GM08714 (cell line): ENCODE data around the gene OSBPL8.

Experiments used
- H3K4me3 ChIP-seq: fragments of 200-500 bp; sonication (Bioruptor generic); 2 replicates; pipeline ENCODE4 v1.5.1; 2014; ENCODE audit warnings: mild to moderate bottlenecking, low read length, inconsistent platforms
- ZNF274 ChIP-seq: IDR thresholded peaks from 2 replicates; pipeline ENCODE4 v1.6.1; 2012; ENCODE audit warnings: mild to moderate bottlenecking, low read depth, low read length

The OSBPL8 gene

DNA sequence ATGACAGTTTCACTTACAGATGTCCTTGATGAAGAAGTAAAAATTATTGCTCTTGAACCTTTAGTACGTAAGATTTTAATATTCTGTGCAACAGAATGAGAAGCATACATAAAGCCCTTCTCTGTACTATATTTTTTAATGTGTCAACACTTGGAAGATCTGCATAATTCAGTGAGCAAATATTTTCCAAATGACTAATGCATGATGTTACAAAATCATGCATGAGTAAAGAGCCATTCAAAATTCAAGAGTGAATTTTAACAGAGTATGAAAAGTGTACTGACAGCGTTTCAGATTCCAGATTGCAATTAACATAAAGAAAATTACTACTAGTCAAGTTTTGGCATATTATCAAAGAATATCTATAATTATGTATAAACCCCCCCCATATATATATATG, 110.0 kb downstream of the OSBPL8 start:
- TF ChIP-seq ZNF274, result no peak
- no peak overlapping the region for H3K4me3 ChIP-seq

DNA sequence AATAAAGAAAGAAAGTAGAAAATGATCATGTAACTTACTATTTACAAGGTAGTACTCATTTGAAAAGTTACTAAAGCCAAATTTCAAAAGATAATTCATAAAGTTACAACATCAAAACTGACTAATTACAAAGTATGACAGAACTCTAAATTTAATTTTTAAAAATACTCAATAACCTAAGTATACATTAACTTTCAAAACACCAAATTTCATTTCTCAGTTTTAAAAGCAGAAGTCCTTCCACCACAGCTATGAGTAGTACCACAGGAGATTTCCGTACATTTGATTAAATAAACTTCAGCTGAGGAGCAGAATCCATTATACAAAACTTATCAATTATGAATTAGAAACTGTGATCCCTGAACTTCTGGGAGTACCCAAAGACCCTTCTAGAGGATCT, 110.6 kb downstream of the OSBPL8 start:
- H3K4me3 ChIP-seq, result no peak overlapping the region
- no peak for TF ChIP-seq ZNF274

DNA sequence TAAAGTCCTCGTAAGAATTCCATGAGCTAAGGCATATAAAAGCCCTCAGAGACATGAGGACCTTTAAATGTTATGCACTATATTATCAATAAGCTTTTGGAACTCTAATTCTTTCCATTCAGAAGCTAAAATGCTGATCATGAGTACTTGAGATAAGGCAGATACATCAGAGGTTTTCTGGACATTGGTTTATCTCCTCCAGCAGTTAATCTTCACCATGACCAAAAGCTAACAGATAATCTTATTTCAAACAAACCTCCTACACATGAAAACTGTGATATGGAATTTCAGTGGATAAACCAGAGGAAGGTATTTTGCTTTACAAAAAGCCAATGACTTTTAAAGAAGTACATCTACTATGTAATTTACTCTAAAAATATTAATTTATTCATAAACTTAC, 113.5 kb downstream of the OSBPL8 start:
- H3K4me3 ChIP-seq, result no peak overlapping the region
- TF ChIP-seq ZNF274, result no peak

DNA sequence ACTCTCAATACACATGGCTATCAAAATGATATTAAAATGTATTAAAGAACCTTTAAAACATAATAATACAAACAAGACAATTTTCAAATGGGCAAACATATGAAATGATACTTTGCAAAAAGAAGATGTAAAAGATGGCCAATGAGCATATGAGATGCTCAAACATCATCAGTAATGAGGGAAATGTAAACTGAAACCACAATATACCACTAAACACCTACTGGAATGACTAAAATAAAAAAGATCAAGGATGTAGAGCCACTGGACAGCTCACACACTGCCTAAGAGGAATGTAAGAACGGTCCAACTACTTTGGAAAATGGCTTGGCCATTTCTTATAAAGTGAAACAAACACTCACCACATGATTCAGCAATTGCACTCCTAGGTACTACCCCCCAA, 114.1 kb downstream of the OSBPL8 start:
- no peak for TF ChIP-seq ZNF274
- H3K4me3 ChIP-seq, result no peak overlapping the region

DNA sequence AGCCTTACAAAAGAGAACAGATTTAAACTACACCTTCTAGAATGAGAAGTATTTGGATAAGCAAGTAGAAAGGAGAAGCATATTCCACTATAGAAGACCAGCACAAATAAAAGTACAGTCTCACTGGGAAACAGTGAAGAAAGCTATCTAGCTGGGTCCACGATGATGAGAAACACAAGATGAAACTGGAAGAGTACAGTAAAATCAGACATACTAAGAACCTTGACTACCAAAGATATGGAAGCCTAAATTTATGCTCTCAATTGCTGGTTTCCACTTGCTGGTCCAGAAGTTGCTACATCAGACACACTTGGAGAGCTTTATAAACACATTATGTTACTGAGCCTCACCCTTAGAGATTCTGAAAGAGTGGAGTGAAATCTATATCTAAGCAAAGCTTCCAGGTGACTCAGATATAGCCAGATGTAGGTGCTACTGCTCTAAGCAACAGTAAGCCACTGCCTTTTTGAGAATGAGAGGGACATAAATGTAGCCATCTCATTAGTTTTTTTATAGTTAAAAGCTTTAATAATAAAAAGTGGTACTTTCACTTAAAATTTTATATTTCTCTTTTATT, 115.1 kb downstream of the OSBPL8 start:
- no peak for TF ChIP-seq ZNF274
- H3K4me3 ChIP-seq, result no peak overlapping the region

DNA sequence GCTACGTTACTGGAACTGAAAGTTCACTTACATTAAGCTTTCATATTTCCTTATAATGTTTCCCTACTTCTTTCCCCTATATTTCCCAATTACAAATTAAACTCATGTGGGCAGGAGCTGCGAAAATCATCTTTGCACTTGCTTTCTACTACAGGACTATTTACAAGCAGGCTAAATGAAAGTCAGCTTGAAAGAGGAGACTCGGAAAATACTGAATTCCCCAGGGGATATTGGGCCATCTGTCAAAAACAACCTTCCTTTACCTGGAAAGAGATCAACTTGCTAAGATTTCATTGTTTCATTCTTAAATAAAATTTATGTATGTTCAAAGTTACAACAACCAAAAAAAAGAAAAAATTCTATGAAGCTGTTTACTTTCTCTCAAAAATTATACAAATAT, 118.6 kb downstream of the OSBPL8 start:
- no peak for TF ChIP-seq ZNF274
- H3K4me3 ChIP-seq, result no peak overlapping the region

DNA sequence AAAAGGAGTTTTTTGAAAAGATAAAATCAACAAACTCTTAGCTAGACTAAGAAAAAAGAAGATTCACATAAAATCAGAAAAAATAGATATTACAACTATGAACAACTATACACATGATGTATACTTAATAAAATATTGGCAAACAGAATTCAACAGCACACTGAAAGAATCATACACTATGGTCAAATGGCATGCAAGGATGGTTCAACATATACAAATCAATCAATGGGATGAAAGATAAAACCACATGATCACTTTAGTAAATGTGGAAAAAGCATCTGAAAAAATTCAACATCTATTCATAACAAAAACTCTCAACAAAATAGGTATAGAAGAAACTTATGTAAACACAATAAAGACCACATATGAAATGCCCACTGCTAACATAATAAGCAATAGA, 126.8 kb downstream of the OSBPL8 start:
- H3K4me3 ChIP-seq, result no peak overlapping the region
- TF ChIP-seq ZNF274, result no peak

DNA sequence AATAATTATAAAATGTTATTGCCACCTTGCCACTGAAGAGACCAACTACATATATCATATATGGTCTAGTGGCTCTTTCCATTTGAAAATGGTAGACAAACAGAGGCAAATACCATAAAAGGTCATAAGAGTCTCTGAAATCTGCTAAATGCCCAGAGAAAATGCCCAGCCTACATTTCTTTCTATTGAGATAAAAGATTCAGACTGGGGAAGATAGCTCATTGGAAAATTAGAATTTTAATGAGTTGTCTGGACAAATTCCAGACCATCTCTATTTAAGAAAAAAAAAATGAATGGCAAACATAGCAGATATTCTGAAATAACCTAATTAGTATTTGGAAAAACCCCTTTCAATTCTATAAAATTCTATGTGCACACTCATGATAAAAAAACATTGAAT, 131.5 kb downstream of the OSBPL8 start:
- no peak for TF ChIP-seq ZNF274
- no peak overlapping the region for H3K4me3 ChIP-seq

DNA sequence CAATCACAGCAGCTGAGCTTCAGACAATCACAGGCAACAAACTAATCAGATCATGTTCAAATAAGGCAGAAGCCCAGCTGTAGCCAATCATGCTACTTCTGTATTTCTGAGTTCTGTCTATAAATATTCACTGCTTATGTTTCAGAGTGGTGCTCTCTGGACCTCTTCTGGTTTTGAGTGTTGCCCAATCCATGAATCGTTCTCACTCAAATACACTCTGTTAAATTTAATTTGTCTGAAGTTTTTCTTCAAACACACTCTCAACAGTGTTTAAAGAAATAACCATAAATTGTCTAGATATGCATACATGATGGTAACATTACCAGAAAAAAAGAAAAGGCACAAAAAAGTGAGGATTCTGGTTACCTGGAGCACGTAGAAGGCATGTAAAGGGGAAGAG, 133.4 kb downstream of the OSBPL8 start:
- TF ChIP-seq ZNF274, result no peak
- H3K4me3 ChIP-seq, result no peak overlapping the region

DNA sequence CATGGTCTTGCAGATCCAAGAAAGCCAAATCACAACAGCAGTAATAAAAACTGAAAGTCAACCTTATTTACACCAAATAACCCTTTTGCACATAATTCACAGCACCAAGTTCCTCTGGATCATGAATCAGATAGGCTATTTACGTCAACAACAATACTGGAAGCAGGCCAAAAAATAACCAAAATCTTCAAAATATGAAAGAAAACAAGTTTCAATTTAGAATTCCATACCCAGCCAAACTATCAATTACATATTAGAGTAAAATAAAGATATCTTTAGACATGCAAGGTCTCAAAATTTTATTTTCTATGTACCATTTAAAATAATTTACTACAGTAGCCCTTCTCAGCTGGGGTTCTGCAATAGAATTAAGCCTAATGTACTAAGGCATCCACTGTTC, 134.6 kb downstream of the OSBPL8 start:
- TF ChIP-seq ZNF274, result no peak
- no peak overlapping the region for H3K4me3 ChIP-seq

DNA sequence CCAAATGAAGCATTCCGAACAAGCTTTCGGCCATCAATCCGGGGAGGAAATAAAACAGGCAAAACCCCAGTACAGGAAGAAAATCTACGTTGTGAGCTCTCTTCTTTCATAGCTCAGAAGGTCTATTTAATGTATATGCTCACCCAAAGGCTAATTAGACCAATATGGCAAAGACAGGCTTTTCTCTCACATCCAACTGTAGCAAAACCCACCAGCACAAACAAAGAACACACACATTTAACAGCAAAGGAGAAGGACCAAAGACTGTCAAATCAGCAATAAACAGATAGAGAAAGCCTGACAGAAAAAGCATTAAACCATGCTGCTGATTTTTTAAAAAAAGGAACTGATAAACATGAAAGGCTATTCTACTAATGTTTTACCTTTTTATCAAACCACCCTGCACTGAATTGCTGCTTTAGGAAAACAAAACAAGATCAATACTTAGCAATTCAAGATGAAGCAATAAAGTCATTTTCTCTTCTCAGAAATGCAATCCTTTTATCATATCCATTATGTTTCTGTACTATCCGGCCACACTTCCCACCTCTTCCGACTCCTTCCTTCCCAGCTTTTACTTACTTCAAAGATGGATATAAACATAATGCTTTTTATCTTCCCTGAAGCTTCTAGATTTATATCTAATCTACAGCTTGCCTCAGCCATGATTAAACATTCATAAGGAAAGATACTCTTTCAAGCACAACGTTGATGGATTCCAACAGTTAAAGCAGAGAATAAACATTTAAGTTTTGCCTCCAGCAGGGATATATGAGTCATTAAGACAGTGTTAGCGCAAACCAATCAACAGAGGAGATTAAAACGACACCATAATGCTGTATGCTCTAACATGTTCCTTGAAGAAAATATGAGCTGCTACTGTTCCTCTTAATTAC, 136.8 kb downstream of the OSBPL8 start:
- no peak for TF ChIP-seq ZNF274
- no peak overlapping the region for H3K4me3 ChIP-seq

DNA sequence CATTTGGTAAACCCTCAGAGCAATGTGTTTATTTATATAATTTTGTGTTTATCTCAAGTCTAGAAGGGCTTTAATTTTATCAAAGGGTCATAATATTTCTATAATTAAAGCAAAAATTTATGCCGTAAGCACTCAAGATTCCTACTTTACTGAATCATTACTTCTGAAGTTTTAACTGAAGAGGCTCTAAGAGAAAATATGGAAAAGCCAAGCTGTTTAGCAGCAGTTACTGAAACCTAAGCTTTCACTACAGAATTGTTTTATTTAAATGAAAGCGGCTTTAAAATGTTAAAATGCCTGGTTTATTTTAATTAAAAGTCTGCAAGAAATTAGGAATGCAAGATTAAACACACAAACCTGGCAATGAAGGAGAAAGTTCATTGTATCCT, 137.4 kb downstream of the OSBPL8 start:
- no peak overlapping the region for H3K4me3 ChIP-seq
- TF ChIP-seq ZNF274, result no peak

DNA sequence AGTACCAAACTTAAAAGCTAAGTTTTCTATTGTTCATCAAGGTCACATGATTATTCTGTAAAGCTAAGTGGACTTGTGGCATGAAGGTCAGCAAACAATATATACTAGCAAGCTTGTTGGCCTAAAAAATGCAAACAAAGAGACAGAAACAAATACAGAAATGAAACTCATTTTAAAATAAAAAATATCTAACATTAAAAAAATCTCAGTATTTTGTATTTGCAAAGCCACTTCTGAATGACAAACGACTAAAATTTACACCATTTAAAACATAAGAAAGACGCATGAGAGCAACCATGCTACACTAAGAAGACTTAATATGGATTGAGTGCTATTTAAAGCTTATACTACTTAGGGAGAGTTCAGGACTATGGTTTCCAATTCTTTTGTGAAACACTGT, 138.5 kb downstream of the OSBPL8 start:
- no peak for TF ChIP-seq ZNF274
- H3K4me3 ChIP-seq, result no peak overlapping the region

DNA sequence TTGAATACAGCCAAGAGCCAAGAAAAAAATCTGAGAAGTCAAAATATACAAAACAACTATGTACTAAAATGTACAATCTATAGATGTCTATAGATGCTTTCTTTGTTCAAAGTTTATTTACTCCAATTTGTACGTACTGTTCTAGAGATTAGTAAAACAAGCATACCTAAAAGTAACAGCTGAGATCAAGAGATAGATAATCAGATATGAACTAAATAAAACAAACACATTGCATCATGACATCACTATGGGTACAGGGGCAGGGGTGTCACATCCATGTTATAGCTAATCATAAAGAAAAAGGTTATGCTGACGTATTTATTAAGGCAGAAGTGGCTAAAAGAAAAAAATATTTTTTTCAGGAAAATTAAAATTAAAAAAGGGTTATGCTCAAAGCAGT, 139.3 kb downstream of the OSBPL8 start:
- no peak overlapping the region for H3K4me3 ChIP-seq
- TF ChIP-seq ZNF274, result no peak

DNA sequence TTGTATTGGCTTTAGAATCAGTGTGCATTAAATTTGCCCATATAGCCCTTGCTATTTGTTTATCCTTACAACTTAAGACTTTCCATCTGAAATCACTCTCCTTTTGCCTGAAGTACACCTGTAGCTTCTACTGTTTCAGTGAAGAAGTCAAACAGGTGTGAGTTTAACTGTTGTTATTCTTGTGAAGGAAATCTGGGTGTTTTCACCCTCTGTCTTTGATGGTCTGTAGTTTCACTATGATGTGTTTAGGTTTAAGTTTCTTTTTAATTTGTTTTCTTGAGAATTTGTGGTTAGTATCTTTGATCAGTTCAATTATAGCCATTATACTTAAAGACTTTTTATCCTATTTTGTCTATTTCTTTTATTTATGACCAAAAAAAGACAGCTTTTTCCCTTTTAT, 142.5 kb downstream of the OSBPL8 start:
- TF ChIP-seq ZNF274, result no peak
- H3K4me3 ChIP-seq, result no peak overlapping the region
